Epithelial cell of proximal tubule (primary cell): ENCODE results near the gene RUNX1. TPM values are rescaled to one million over a fixed set of nuclear protein-coding genes. Genes with fewer than 3 reads are reported as not detected.
"Not testable (repeated sequence)": the region's sequence is repeated elsewhere in the genome, so short reads cannot be mapped to it uniquely, and the experiment has no call there.

ENCODE experiments used
- DNase-seq: peaks from one replicate; pipeline ENCODE4 v3.0.0-alpha.2; 2011; ENCODE audit warnings: low read depth
- H3K4me3 ChIP-seq: 2 replicates; pipeline ENCODE4 v1.5.1; 2011; ENCODE audit warnings: low read depth, mild to moderate bottlenecking, low read length
- CTCF ChIP-seq: conservative IDR thresholded peaks from 2 replicates; pipeline ENCODE4 v1.5.1; 2012; ENCODE audit warnings: low read depth, mild to moderate bottlenecking, low read length
- total RNA-seq: library from RNA; depleted of rRNA; stranded (reverse); fragments of >200 nt; gene quantifications from 2 replicates; pipeline ENCODE4 v1.2.3, GENCODE V29; 2015

The RUNX1 gene
- total RNA-seq, 1 donor from 2014 or later = 11.3 TPM

- TF ChIP-seq CTCF = no peak
- no peak for DNase-seq
- H3K4me3 ChIP-seq = no peak overlapping the region
Observed at GRCh38 chr21:34969423-34970166, 79.5 kb downstream of the RUNX1 start.

- DNase-seq = no peak
- TF ChIP-seq CTCF = no peak
- H3K4me3 ChIP-seq = no peak overlapping the region
Observed at GRCh38 chr21:34968414-34969333, 80.4 kb downstream of the RUNX1 start.

GRCh38 chr21:34967509-34968289, 81.4 kb downstream of the RUNX1 start:
- no peak for DNase-seq
- no peak for TF ChIP-seq CTCF
- H3K4me3 ChIP-seq = no peak overlapping the region

- not testable (repeated sequence) for DNase-seq, H3K4me3 ChIP-seq
Observed at GRCh38 chr21:34966881-34967280, 82.2 kb downstream of the RUNX1 start.

- no peak for TF ChIP-seq CTCF
Observed at GRCh38 chr21:34965200-34966174, 83.6 kb downstream of the RUNX1 start.

GRCh38 chr21:34962586-34963222, 86.4 kb downstream of the RUNX1 start:
- TF ChIP-seq CTCF = no peak
- H3K4me3 ChIP-seq = no peak overlapping the region
- no peak for DNase-seq

More at GRCh38 chr21:34965200-34966174, 83.6 kb downstream of the RUNX1 start:
- no peak overlapping the region for H3K4me3 ChIP-seq
- no peak for DNase-seq
